ENCODE data around the gene MOV10L1. TPM values are rescaled to one million over a fixed set of nuclear protein-coding genes. Genes with fewer than 3 reads are reported as not detected.

MOV10L1 gene
- total RNA-seq, 6 experiments from 2014 or later, result 0.21 to 0.31 (median 0.24) TPM; not detected in 2

DNA sequence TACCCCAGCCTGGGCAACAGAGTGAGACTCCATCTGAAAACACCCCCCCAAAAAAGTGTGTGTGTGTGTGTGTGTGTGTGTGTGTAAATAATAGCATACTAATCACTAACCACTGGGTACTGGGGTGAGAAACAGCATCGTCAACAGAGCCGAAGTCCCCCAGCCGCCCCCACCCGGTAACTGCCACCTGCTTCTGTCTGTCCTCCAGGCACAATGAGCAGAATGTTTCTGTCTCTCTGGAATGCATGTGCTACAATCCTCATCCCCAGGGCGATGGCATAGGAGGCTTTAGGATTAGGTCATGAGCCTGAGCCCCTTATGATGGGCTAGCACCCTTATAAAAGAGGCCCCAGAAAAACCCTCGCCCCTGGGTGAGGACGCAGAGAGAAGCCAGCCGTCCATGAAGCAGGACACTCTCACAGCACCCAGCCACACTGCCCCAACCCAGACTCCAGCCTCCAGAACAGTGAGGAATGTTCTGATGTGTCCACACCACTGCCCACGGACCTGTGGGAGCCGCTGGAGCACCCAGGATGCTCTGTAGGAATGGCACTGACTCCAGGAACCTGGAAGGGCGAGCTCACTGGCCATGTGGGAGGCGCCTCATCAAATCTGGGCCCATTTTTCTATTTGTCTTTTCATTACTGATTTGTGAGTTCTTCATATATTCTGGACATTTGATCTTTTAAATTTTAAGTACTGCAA, 41.6 kb upstream of the MOV10L1 start:
- H3K4me1 ChIP-seq, result no peaks in the 10 kb centered on the region
- H3K9me3 ChIP-seq, result no peaks in the 10 kb centered on the region
- peak in 2 of 3 donors; percentile 1 to 10 for DNase-seq
- intact Hi-C loops (cut with DNase I), result no loop called here
- no peaks in the 10 kb centered on the region for H3K27me3 ChIP-seq
- no peak overlapping the region for H3K4me3 ChIP-seq
- no peaks in the 10 kb centered on the region for H3K36me3 ChIP-seq
- ATAC-seq, result no peak
- WGBS (ENCODE audit: insufficient coverage, low coverage, low lambda C conversion rate, missing lambda C conversion rate), result 77% methylated on average over 6 of the region's 12 CpGs
- TF ChIP-seq, protein P1, sequence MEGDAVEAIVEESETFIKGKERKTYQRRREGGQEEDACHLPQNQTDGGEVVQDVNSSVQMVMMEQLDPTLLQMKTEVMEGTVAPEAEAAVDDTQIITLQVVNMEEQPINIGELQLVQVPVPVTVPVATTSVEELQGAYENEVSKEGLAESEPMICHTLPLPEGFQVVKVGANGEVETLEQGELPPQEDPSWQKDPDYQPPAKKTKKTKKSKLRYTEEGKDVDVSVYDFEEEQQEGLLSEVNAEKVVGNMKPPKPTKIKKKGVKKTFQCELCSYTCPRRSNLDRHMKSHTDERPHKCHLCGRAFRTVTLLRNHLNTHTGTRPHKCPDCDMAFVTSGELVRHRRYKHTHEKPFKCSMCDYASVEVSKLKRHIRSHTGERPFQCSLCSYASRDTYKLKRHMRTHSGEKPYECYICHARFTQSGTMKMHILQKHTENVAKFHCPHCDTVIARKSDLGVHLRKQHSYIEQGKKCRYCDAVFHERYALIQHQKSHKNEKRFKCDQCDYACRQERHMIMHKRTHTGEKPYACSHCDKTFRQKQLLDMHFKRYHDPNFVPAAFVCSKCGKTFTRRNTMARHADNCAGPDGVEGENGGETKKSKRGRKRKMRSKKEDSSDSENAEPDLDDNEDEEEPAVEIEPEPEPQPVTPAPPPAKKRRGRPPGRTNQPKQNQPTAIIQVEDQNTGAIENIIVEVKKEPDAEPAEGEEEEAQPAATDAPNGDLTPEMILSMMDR (IDR thresholded peaks at IDR 0.05), result no peak
- no peak for TF ChIP-seq POLR2A (IDR thresholded peaks at IDR 0.05)
- no peak overlapping the region for H3K27ac ChIP-seq

DNA sequence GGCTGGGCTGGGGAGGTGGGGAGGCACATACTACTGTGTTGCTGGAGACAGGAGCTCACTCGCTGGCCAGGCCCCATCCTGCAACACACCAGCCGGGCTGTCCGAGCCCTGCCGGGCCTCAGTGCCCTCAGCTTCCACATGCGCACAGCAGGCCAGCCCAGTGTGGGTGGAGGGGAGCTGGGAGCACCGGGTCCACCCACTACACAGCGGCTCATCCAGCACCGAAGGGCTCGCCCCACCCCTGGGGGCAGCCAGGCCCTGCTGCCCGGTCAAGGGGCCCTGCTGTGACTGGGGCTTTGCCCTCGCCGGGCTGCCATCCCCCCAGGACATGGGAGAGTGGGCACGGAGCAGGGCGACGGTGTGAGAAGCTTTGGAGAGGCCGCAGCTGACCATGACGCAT, 41.0 kb upstream of the MOV10L1 start:
- DNase-seq (peak in 2 of 3 donors; percentile 16 to 48), ATAC-seq (peak in 1 of 4 donors; percentile 19)
- no peaks in the 10 kb centered on the region for H3K9me3 ChIP-seq
- intact Hi-C loops (cut with DNase I), result no loop called here
- WGBS (ENCODE audit: insufficient coverage, low coverage, low lambda C conversion rate, missing lambda C conversion rate), result 79% methylated on average over 2 of the region's 17 CpGs
- no peaks in the 10 kb centered on the region for H3K4me1 ChIP-seq
- H3K27ac ChIP-seq, result no peak overlapping the region
- no peaks in the 10 kb centered on the region for H3K27me3 ChIP-seq
- no peak for TF ChIP-seq POLR2A (IDR thresholded peaks at IDR 0.05)
- TF ChIP-seq, protein P1 (IDR thresholded peaks at IDR 0.05), result no peak
- no peak overlapping the region for H3K4me3 ChIP-seq
- no peaks in the 10 kb centered on the region for H3K36me3 ChIP-seq

DNA sequence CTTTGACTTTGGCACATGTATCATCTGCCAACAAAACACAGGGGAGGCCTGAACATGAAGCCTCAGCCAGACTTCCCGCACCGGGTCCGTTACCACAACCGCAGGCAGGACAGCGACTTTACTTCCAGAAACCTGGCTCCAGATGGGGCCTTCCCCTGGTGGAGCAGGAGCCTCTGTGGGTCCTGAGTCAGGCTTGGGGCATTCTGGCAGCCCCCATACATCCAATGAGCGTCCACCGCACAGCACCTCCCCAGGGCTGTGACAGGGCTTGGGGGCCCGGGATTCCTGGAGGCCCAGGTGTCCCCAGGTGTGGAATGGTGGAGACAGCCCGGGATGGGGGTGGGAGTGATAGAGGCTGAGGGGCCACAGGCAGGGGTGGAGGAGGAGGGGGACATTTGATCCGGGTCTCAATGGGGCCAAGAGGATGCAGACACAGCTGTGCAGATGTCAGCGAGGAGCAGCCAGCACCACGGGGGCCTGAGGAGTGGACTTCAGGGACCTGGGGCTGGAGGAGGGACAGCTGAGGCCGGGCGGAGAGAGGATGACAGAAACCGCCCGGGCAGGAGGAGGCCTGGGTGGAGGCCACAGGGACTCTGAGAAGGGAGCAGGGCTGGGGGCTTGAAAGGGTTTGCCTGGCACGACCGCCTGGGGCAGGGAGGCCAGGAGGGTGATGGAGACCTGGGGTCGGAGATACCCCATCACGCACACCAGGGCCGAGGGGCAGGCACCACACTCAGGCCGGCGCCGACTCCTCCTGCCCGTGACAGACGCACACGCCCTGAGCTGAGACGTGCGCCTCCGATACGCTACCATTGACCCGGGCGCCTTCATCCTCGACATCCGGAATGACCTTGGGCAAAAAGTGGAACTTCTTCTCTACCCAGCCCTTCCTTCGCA, 40.3 kb upstream of the MOV10L1 start:
- H3K9me3 ChIP-seq, result no peaks in the 10 kb centered on the region
- no peaks in the 10 kb centered on the region for H3K27me3 ChIP-seq
- intact Hi-C loops (cut with DNase I), result no loop called here
- DNase-seq (peak in 2 of 3 donors; percentile 11 to 51), ATAC-seq (no peak)
- TF ChIP-seq POLR2A (IDR thresholded peaks at IDR 0.05), result no peak
- TF ChIP-seq, protein P1 (IDR thresholded peaks at IDR 0.05), result no peak
- H3K4me1 ChIP-seq, result no peaks in the 10 kb centered on the region
- no peak overlapping the region for H3K27ac ChIP-seq
- no peaks in the 10 kb centered on the region for H3K36me3 ChIP-seq
- no peak overlapping the region for H3K4me3 ChIP-seq
- WGBS (ENCODE audit: insufficient coverage, low coverage, low lambda C conversion rate, missing lambda C conversion rate), result 77% methylated on average over 12 of the region's 36 CpGs

DNA sequence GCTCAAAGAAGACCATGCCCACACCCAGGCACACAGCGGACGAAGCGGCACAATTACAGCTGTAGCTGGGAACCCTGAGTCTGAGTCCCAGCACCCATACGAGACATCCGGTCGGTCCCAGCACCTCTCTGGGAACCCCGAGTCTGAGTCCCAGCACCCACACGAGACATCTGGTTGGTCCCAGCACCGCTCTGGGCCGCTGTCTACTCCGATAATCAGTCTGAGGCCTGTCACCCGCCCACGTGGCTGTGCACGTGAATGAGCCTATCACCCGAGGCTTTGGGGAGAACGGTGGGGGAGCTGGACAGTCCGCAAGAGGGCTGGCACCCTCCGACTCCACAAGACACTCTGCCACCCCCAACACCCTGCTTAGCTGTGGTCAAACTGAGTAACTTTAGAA, 37.9 kb upstream of the MOV10L1 start:
- H3K36me3 ChIP-seq, result no peaks in the 10 kb centered on the region
- H3K27ac ChIP-seq, result no peak overlapping the region
- intact Hi-C loops (cut with DNase I), result no loop called here
- TF ChIP-seq POLR2A (IDR thresholded peaks at IDR 0.05), result no peak
- TF ChIP-seq, protein P1 (IDR thresholded peaks at IDR 0.05), result no peak
- no peak overlapping the region for H3K4me3 ChIP-seq
- DNase-seq, result peak in 2 of 3 donors; percentile 4 to 11
- WGBS (ENCODE audit: insufficient coverage, low coverage, low lambda C conversion rate, missing lambda C conversion rate), result 55% methylated on average over 4 of the region's 18 CpGs
- no peaks in the 10 kb centered on the region for H3K27me3 ChIP-seq
- ATAC-seq, result no peak
- no peaks in the 10 kb centered on the region for H3K4me1 ChIP-seq
- H3K9me3 ChIP-seq, result no peaks in the 10 kb centered on the region
